KOPT-K1 (cell line): ENCODE results near the gene HOXA6.

Experiments
- H3K27ac ChIP-seq: fragments of 200-600 bp; sonication (generic); 2 replicates; pipeline ENCODE4 v1.5.1; 2016; ENCODE audit warnings: antibody characterized with exemption, mild to moderate bottlenecking, low read depth, low read length; ENCODE audit not compliant: poor library complexity, severe bottlenecking
- H3K36me3 ChIP-seq: fragments of 200-600 bp; sonication (generic); 2 replicates; pipeline ENCODE4 v1.5.1; 2017; ENCODE audit warnings: antibody characterized with exemption, mild to moderate bottlenecking, low read length, moderate library complexity; ENCODE audit not compliant: insufficient read depth
- H3K9me3 ChIP-seq: fragments of 200-600 bp; sonication (generic); 2 replicates; pipeline ENCODE4 v1.5.1; 2017; ENCODE audit warnings: antibody characterized with exemption, low read length, mild to moderate bottlenecking; ENCODE audit not compliant: insufficient read depth, poor library complexity, severe bottlenecking

The HOXA6 gene

DNA sequence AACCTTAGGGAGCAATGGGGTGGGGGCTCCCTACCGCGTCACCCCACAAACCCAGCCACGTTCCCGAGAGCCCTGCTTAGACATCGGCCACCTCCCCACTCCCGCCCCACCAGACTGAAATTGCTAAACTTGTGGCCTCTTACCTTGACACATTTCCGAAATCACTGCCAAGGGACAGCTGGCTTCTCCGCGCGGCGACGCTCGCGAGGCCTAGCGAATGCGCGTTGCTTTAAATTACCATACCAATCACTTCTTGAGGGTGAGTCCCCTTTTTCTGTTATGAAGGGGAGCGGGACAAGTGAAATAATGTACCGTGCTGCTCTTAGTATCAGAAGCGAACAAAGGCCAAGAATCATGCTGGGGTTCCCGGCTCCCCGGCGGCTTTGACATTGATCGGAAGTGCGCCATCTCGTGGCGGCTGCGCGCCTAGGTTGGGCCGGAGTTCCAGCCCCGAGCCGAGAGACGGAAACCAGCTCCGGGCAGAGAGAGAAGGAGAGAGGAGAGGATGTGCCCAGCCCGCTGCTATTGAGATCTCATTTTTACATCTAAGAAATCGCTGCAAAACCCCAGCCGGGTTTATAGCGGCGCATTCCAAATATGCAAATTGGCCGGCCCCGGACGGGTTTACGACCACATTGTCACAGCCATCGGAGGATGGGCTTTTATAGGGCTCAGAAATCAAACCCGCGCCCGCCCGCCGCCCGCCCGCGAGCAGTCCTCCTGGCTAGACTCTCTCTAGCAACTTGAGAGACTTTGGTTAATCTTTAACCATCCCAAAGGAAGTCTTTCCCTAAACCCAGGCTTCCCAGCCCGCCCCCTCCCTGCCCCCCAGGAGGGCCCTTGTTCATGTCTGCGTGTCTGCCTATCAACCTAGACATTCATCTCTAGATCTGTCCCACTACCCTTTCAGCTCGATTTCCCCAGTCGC lies 32.2 kb upstream of the HOXA6 start:
- H3K36me3 ChIP-seq, result no peaks in the 10 kb centered on the region
- H3K27ac ChIP-seq, result no peak overlapping the region
- H3K9me3 ChIP-seq, result no peaks in the 10 kb centered on the region

DNA sequence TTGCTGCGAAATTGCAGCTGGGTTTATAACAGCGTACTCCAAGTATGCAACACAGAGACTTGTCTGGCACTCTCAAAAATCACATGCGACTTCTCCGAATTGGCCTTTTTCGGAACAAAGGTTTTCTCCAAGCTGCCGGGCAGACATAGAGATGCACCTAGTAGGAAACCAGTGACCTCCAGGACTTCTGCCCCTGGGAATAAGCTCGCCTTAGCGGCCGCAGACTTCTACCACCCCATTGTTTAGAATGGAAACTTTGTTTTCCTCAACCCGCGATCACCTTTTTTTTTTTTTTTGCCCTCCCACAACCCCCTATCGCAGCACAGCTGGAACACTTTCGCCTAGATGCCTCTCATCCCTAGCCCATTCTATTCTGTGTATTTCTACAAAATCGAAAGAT lies 31.5 kb upstream of the HOXA6 start:
- Histone ChIP-seq H3K36me3 (no peaks in the 10 kb centered on the region), H3K9me3 (peaks cover 6% of the 10 kb centered on the region), H3K27ac (no peak overlapping the region)

DNA sequence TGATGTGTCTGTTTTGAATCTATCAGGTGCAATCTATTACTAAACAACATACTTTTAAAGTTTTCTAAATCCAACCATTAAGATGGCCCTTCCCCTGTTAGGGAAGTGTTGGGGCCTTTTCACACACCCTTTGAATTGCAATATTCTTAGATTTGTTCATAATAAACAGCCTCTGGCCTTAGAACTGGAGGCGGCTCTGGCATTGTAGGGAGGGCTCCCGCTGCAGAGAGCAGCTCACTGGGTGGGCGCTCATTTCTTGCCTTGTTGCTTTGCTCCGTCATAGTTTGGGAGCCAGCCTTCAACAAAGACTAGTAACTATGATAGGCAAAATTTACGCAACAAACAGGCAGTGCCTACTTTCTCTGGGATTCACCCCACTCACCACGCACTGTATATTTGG lies 30.8 kb upstream of the HOXA6 start:
- Histone ChIP-seq H3K9me3 (peaks cover 8% of the 10 kb centered on the region), H3K36me3 (no peaks in the 10 kb centered on the region), H3K27ac (no peak overlapping the region)

DNA sequence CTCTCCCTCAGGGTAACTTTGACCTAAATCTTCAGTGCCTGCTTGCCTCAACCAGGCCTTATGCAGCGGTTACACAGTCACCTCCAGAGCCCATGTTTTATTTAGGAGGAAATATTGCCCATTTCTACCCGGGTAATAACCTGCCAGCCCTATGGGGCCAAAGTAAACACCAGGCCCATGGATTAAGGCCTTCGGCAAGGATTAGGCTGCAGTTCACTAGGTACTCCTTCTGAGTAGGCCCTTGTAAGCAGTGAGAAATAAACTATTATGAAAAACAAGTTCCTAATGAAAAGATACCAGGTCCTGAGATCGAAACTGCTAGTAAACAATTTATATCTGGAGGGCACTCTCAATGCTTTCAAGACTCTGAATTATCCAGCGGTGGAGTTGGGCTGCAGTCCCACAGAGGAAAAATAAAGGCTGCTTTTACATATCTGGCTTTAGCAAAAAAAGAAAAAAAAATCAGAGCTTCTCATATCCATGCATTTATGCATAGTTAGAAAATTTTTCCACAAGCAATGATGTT lies 30.3 kb upstream of the HOXA6 start:
- Histone ChIP-seq H3K27ac (no peak overlapping the region), H3K9me3 (peaks cover 8% of the 10 kb centered on the region), H3K36me3 (no peaks in the 10 kb centered on the region)

DNA sequence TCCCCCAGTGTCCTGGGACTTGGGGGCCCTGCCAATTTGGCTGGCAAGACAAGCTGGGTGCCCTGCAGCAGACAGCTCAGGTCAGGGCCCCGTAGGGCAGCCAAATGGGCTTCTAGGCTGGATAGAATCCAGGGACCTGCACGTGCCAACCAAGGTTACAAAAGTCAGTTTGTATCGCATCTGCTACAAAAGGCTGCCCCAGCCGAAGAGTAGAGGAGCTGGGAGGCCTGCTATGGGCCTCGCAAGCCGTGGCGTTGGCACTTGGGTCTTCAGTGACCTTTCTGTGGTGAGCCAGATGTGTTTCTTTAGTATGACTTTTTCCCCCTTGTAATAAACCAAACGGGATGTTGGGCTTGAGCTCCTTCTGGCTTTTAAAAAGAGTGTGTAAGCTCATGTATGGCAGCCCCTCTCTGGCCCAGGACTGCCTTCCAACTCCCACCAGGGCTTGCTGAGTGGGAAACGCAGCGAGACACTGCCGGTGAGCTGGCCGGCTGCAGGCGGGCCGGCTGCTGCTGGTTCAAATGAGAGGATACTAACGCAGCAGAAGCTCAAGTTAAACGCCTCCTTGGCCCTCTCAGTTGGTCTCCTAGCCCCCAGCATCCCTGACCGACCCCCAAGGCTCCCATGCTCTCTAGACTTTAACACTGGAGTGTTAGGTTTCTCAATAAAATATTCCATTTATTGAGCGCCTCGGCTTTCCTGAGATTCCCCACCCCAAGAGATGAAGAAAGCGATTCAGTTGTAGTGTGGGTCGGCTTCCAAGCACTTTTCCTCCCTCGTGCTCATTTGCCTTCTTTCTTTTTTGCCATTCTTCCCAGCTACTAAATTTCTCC lies 29.6 kb upstream of the HOXA6 start:
- H3K27ac ChIP-seq, result no peak overlapping the region
- no peaks in the 10 kb centered on the region for H3K36me3 ChIP-seq
- H3K9me3 ChIP-seq, result peaks cover 8% of the 10 kb centered on the region

DNA sequence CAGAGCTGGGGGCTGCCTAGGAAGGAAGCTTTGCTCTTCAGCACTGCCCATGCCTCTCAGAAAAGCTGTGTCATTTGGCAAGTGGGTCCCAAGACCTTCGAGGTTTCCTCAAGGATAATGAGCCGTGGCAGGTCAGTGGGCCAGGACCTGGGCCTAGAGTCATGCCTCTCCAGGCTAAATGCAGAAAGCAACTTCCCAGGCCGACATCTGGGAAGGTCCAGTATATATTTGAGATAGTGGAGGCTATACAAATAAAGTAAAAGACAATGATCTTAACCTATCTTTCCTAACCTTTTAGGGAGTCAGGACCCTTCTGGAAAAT lies 28.9 kb upstream of the HOXA6 start:
- Histone ChIP-seq H3K27ac (no peak overlapping the region), H3K9me3 (peaks cover 8% of the 10 kb centered on the region), H3K36me3 (no peaks in the 10 kb centered on the region)

DNA sequence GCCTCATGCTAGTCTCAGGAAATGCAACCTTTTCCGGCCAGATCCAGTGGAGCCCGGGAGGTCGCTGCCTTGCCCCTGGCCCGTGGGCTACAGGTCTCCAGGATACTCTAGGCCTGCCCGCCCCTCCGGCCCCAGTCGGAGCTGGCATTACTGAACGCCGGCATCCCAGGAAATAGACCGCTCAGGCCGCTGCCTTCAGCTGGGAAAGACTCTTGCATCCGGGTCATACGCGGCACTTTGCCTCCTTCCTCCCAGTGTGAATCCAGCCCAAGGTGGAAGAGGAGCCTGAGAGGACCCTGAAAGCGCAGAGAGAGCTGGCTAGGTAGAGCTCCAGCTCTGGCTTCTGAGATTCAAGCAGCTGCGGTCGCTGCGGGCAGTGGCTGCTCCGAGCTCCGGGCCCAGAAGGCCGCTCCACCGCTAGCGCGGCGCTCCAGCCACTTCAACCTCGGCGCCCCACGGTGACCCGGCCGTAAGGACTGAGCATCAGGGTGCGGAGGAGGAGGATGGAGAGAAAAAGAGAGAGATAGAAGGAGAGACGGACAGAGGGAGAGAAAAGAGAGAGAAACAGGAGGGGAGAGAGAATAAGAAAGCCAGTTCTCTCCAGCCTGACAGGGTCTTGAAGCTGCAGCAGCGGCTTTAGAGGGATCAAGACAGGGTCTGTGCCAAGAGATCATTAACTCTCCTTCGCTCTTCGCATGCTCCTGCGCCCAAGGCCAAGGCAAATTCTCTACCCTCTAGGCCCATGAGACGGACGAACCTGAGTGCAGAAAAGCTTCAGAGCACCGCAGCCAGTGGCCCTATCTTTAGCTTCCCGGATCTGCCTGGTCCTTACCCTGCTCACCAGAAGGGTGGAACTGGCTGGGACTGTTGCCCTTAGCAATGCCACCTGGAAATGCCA lies 28.3 kb upstream of the HOXA6 start:
- no peaks in the 10 kb centered on the region for H3K36me3 ChIP-seq
- no peak overlapping the region for H3K27ac ChIP-seq
- peaks cover 8% of the 10 kb centered on the region for H3K9me3 ChIP-seq

DNA sequence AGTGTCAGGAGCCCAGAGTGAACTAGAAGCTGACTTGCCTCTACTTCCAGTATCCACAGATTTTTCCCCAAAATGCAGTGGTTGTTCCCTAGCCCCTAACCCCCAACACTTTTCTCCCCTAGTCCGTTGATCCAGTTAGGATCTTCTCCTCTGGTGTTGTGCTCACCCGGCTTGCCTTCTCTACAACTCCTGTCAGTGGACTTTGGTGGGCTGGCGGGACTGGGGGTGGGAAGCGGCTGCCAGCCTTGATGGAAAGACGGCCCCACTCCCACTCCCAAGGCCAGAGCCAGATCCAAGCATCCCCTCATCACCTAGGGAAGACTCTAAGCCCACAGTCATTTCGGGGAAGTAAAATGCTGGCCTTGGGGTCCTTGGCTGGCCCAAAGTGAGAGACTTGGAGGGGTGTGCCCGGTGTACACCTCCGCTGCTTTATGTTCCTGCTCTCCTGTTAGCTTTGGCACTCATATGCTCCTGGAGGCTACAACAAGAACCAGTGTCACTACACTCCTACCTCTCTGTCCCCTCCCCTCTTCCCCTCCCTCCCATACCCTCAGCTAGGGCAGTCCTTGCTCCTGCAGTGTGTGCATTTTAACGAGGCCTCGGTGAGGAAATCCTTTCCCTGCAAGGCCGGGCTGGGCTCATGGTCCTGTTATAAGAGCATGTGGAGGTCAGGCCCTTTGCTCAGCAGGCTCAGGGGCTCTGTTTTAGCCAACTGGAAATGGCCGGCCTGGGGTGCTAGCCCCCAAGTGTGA lies 27.5 kb upstream of the HOXA6 start:
- Histone ChIP-seq H3K9me3 (peaks cover 8% of the 10 kb centered on the region), H3K27ac (no peak overlapping the region), H3K36me3 (no peaks in the 10 kb centered on the region)

DNA sequence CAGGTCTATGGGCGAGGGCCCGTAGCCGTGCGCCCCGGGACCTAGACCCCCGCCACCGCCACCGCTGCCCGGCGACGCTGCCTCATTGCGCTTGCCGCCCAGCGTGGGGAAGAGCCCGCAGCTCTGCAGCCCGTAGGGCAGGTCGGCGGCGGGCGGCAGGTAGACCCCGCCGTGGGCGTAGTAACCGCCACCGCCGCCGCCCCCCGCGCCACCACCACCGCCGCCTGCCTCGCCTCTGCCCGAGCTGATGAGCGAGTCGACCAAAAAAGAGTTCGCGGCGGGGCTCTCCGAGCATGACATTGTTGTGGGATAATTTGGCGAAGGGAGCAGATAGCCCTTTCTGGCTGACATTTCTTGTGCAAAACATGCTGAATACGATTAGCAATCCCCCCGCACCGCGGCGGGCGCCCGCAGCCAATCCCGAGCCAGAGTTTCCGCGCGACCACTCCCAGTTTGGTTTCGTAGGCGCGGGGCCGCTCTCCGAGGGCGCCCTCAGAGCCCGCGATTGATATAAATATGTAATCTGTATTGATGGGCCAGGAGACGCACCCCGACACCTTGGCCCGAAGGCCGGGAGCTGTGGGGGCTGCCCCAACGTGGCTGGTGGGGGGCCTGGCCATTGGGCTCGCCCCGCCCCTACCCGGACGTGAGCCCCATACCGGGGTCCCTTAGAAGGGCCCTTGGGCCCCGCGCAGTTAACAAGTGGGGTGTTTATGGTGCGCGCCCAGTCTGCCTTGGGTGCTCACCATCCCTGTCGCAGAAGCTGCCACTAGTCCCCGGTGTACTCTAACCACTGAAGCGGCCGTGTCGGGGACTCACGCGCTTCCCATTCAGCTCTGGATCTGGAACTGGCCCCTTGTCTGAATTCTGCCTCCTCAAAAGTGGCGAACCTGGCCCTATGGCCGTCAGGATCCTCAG lies 26.6 kb upstream of the HOXA6 start, which contains the start of gene HOXA10:
Gene HOXA10 (minus strand): TSS at position 365 of the 918 bp plus-strand sequence. CDS start 14 bp downstream, at position 351.
- Histone ChIP-seq H3K27ac (no peak within 1 kb of the TSS), H3K36me3 (no peaks in the 10 kb centered on the region), H3K9me3 (peaks cover 8% of the 10 kb centered on the region)

DNA sequence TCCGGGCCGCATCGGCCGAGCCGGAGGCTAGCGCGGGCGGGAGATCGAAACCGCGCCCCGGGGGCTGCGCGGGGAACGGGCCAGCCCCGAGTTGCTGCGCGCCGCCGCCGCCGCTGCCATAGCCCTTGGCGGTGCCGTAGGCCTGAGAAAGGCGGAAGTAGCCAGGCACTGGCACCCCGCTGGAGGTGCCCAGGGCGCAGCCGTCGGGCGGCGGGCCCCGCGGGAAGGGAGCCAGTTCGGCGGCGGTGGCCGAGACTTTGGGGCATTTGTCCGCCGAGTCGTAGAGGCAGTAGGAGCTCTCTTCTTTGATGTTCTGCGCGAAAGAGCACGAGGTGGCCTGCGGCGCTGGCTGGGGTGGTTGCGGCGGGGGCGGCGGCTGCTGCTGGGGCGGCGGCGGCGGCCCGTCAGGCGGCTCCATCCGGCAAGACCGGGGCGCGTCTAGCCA lies 26.0 kb upstream of the HOXA6 start:
- Histone ChIP-seq H3K27ac (no peak overlapping the region), H3K36me3 (no peaks in the 10 kb centered on the region), H3K9me3 (peaks cover 8% of the 10 kb centered on the region)

DNA sequence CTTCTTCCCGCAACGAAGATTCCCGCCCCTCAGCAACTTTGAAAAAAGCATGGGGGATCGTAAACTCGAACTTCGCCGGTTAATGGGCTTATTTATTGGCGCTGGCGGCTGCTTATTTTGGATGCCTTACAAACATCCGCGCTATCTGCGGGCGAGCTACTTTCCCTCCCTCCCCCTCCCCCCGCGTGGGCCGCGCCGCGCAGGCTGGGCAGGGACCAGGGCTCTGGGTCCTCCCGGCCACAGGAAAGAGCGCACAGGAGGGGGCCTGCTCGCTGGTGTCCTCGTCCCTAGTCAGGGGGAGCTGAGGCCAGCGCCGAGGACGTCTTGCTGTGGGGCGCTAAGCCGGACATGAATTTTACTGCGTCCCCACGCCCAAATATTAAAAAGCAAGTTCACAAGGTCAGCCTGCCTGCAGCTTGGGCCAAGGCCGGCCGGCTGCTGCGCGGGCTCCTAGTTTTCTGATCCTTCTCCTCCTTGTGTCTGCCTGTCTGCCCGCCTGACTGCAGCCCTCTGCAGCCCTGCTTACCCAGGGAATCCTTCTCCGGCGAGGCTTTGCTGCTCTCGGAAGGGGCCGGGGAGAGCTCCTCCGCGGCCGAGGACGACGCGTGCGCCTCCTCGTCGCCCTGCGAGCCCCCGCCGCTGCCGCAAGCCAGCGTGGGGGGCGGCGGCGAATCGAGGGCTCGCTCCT lies 25.4 kb upstream of the HOXA6 start:
- Histone ChIP-seq H3K27ac (no peak overlapping the region), H3K36me3 (no peaks in the 10 kb centered on the region), H3K9me3 (peaks cover 8% of the 10 kb centered on the region)

DNA sequence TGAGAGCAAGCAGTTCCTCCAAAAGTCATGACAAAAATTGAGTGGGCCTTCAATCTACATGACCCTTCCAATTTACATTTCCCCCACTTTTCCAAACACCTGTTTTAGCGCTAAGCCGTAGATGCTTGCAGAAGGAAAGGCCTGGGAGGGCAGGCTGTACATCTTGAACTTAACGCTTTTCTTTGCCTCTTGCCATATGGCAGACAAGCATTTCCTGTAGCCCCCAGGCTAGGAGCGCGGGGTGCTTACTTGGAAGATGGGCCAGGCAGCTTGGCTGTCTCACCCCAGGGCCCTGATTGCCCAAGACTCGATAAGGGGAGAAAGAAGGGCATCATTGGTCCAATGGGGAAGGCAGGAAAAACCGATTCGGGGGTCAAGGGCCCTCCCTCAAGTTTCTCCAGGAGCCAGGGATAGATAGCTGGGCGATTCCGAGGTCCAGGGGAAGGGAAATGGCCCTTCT lies 24.8 kb upstream of the HOXA6 start:
- Histone ChIP-seq H3K27ac (no peak overlapping the region), H3K9me3 (peaks cover 8% of the 10 kb centered on the region)

More for the DNA sequence above, 24.8 kb upstream of the HOXA6 start:
- H3K36me3 ChIP-seq, result no peaks in the 10 kb centered on the region
